GM12864 (cell line): ENCODE data around the gene NOD1.
"Not testable (repeated sequence)": the region's sequence is repeated elsewhere in the genome, so short reads cannot be mapped to it uniquely, and the experiment has no call there.

ENCODE experiments used
- DNase-seq: peaks from one replicate; pipeline ENCODE4 v3.0.0-alpha.2; 2011; ENCODE audit warnings: low read depth
- H3K4me3 ChIP-seq: 2 replicates; pipeline ENCODE4 v1.5.1; 2011; ENCODE audit warnings: mild to moderate bottlenecking, low read depth, low read length, control low read depth
- TF ChIP-seq, protein P1 (sequence below): IDR thresholded peaks from 2 replicates; pipeline ENCODE4 v1.5.1; 2011; ENCODE audit warnings: low read depth, mild to moderate bottlenecking, moderate library complexity, low read length, control low read depth, inconsistent platforms; ENCODE audit errors: missing control alignments

The NOD1 gene

DNA sequence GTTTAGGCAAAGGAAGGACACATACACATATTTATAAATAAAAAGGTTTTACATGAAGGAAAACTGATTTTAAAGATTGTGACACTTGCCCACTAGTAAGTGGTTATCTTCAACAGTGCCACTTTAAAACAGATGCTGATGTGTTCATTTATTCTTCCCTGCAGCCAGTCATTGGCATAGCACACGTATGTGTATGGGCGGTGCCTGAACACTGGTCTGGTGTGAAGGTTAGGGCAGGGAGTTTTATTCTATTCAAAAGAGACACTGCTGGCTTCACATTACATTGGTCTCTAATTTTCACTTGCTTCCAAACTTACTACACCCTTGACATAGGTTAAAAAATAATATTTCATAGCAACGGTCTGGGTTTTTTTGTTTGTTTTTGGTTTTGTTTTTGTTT lies 57.9 kb downstream of the NOD1 start:
- TF ChIP-seq, protein P1, sequence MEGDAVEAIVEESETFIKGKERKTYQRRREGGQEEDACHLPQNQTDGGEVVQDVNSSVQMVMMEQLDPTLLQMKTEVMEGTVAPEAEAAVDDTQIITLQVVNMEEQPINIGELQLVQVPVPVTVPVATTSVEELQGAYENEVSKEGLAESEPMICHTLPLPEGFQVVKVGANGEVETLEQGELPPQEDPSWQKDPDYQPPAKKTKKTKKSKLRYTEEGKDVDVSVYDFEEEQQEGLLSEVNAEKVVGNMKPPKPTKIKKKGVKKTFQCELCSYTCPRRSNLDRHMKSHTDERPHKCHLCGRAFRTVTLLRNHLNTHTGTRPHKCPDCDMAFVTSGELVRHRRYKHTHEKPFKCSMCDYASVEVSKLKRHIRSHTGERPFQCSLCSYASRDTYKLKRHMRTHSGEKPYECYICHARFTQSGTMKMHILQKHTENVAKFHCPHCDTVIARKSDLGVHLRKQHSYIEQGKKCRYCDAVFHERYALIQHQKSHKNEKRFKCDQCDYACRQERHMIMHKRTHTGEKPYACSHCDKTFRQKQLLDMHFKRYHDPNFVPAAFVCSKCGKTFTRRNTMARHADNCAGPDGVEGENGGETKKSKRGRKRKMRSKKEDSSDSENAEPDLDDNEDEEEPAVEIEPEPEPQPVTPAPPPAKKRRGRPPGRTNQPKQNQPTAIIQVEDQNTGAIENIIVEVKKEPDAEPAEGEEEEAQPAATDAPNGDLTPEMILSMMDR = no peak
- DNase-seq = no peak
- H3K4me3 ChIP-seq = no peak overlapping the region

DNA sequence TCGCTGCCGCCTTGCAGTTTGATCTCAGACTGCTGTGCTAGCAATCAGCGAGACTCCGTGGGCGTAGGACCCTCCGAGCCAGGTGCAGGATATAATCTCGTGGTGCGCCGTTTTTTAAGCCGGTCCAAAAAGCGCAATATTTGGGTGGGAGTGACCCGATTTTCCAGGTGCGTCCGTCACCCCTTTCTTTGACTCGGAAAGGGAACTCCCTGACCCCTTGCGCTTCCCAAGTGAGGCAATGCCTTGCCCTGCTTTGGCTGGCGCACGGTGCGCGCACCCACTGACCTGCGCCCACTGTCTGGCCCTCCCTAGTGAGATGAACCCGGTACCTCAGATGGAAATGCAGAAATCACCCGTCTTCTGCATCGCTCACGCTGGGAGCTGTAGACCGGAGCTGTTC lies 58.5 kb downstream of the NOD1 start:
- H3K4me3 ChIP-seq, DNase-seq: not testable (repeated sequence)

- no peak overlapping the region for H3K4me3 ChIP-seq
- DNase-seq = no peak
- TF ChIP-seq, protein P1 = no peak
Observed at GRCh38 chr7:30413864-30414263, 64.7 kb downstream of the NOD1 start.

- peak; percentile 24 for DNase-seq
- TF ChIP-seq, protein P1 = peak; percentile 40
- H3K4me3 ChIP-seq = no peak overlapping the region
Observed at GRCh38 chr7:30412782-30413504, 65.6 kb downstream of the NOD1 start.

- TF ChIP-seq, protein P1 = no peak
- no peak overlapping the region for H3K4me3 ChIP-seq
- no peak for DNase-seq
Observed at GRCh38 chr7:30411897-30412296, 66.7 kb downstream of the NOD1 start.

GRCh38 chr7:30411173-30411572 lies 67.4 kb downstream of the NOD1 start:
- TF ChIP-seq, protein P1 = no peak
- H3K4me3 ChIP-seq = no peak overlapping the region
- DNase-seq = no peak

DNA sequence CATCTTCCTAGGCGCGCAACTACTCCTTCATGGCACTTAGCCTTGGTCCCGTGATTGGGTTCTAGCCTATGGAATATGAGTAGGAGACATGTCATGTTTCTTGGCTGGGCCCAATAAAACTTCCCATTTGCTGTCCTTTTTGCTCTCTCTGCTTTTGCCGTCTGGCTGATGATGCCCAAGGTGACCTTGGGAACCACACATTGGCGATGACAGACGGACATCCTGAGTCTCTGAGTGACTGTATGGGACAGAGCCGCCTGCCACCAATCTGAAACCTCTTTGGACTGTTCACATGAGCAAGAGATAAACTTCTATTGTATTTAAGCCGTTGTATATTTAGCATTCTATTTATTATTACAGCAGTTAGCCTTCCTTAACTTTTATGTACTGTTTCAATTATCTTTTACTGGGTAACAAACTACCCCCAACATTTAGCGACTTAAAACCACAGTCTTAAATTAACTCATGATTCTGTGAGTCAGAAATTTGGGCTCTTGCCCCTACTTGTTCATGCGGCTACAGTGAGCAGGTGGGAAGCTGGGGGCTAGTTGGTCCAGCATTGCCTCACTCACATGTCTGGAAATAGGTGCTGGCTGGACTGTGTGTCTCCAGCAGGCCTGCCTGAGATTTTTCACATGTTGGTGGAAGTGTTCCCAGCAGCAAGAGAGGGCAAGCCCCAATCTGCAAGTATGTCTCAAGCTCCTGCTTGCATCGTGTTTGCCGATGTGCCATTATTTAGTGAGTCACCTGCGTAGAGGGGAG lies 71.7 kb downstream of the NOD1 start:
- no peak overlapping the region for H3K4me3 ChIP-seq
- TF ChIP-seq, protein P1 = no peak
- no peak for DNase-seq
